Measurements from ENCODE around the gene PIP5K1B.

The PIP5K1B gene

DNA sequence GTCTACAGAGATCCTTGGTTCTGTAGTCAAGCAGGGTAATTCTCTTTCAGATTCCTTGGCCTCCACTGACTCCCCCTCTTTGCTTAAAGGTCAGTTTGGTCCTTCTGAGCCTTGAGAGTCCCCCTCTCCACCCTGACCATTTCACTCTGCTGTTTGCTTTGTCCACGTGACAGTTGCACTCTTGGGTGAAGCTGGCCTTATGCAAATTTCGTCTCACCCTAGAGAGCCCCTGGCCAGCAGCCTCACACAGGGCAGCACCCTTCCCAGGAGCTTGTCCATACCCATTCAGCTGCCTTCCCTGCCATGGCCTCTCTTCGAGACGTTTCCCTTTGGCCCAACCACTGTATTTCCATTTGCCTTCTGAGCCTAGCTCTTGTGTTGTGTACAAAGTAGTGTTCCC, 245.1 kb downstream of the PIP5K1B start:
- H3K4me3 ChIP-seq (ENCODE audit: low read length, poor library complexity, severe bottlenecking), result no peak overlapping the region
- H3K9me2 ChIP-seq (replicated peaks; ENCODE audit: low read depth, low read length), result no peaks in the 10 kb centered on the region
- H2AFZ ChIP-seq (ENCODE audit: low read length), result no peak overlapping the region
- no peak overlapping the region for H3K9ac ChIP-seq (ENCODE audit: low read depth, low read length, poor library complexity, severe bottlenecking)
- H4K20me1 ChIP-seq (ENCODE audit: insufficient read depth, low read length, poor library complexity, severe bottlenecking), result no peaks in the 10 kb centered on the region
- no peaks in the 10 kb centered on the region for H3K79me2 ChIP-seq (ENCODE audit: insufficient read depth, low read length)
- no peaks in the 10 kb centered on the region for H3K36me3 ChIP-seq (ENCODE audit: insufficient read depth, low read length)
- H3K9me3 ChIP-seq (ENCODE audit: insufficient read depth, low read depth, low read length), result no peaks in the 10 kb centered on the region
- H3K27me3 ChIP-seq (ENCODE audit: insufficient read depth, low read length, poor library complexity, severe bottlenecking), result no peaks in the 10 kb centered on the region
- TF ChIP-seq, protein P1, sequence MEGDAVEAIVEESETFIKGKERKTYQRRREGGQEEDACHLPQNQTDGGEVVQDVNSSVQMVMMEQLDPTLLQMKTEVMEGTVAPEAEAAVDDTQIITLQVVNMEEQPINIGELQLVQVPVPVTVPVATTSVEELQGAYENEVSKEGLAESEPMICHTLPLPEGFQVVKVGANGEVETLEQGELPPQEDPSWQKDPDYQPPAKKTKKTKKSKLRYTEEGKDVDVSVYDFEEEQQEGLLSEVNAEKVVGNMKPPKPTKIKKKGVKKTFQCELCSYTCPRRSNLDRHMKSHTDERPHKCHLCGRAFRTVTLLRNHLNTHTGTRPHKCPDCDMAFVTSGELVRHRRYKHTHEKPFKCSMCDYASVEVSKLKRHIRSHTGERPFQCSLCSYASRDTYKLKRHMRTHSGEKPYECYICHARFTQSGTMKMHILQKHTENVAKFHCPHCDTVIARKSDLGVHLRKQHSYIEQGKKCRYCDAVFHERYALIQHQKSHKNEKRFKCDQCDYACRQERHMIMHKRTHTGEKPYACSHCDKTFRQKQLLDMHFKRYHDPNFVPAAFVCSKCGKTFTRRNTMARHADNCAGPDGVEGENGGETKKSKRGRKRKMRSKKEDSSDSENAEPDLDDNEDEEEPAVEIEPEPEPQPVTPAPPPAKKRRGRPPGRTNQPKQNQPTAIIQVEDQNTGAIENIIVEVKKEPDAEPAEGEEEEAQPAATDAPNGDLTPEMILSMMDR (conservative IDR thresholded peaks at IDR 0.05; ENCODE audit: low read length), result no peak
- TF ChIP-seq EZH2phosphoT487 (IDR thresholded peaks at IDR 0.05; ENCODE audit: borderline replicate concordance), result no peak
- H3F3A ChIP-seq (ENCODE audit: low read depth), result no peaks in the 10 kb centered on the region
- peaks cover 20% of the 10 kb centered on the region for H3K4me1 ChIP-seq (ENCODE audit: insufficient read depth, low read length, poor library complexity, severe bottlenecking)
- no peak overlapping the region for H3K4me2 ChIP-seq (ENCODE audit: low read depth, low read length, poor library complexity, severe bottlenecking)

- TF ChIP-seq, protein P1 (conservative IDR thresholded peaks at IDR 0.05; ENCODE audit: low read length), result no peak
- TF ChIP-seq EZH2phosphoT487 (IDR thresholded peaks at IDR 0.05; ENCODE audit: borderline replicate concordance), result no peak
Observed at GRCh38 chr9:68950689-68951088, 245.6 kb downstream of the PIP5K1B start.

GRCh38 chr9:68951879-68952659, 247.0 kb downstream of the PIP5K1B start:
- no peaks in the 10 kb centered on the region for H3K27me3 ChIP-seq (ENCODE audit: insufficient read depth, low read length, poor library complexity, severe bottlenecking)
- no peak overlapping the region for H3K4me2 ChIP-seq (ENCODE audit: low read depth, low read length, poor library complexity, severe bottlenecking)
- no peaks in the 10 kb centered on the region for H3K36me3 ChIP-seq (ENCODE audit: insufficient read depth, low read length)
- H3F3A ChIP-seq (ENCODE audit: low read depth), result no peaks in the 10 kb centered on the region
- TF ChIP-seq EZH2phosphoT487 (IDR thresholded peaks at IDR 0.05; ENCODE audit: borderline replicate concordance), result no peak
- TF ChIP-seq, protein P1 (conservative IDR thresholded peaks at IDR 0.05; ENCODE audit: low read length), result no peak
- no peak overlapping the region for H3K9ac ChIP-seq (ENCODE audit: low read depth, low read length, poor library complexity, severe bottlenecking)
- no peak overlapping the region for H2AFZ ChIP-seq (ENCODE audit: low read length)
- no peaks in the 10 kb centered on the region for H4K20me1 ChIP-seq (ENCODE audit: insufficient read depth, low read length, poor library complexity, severe bottlenecking)
- H3K79me2 ChIP-seq (ENCODE audit: insufficient read depth, low read length), result no peaks in the 10 kb centered on the region
- no peak overlapping the region for H3K4me3 ChIP-seq (ENCODE audit: low read length, poor library complexity, severe bottlenecking)
- peaks cover 39% of the 10 kb centered on the region for H3K4me1 ChIP-seq (ENCODE audit: insufficient read depth, low read length, poor library complexity, severe bottlenecking)
- no peaks in the 10 kb centered on the region for H3K9me2 ChIP-seq (replicated peaks; ENCODE audit: low read depth, low read length)
- H3K9me3 ChIP-seq (ENCODE audit: insufficient read depth, low read depth, low read length), result no peaks in the 10 kb centered on the region

More at GRCh38 chr9:68950689-68951088, 245.6 kb downstream of the PIP5K1B start:
- Histone ChIP-seq H3K4me3 (ENCODE audit: low read length, poor library complexity, severe bottlenecking) (no peak overlapping the region), H3K79me2 (ENCODE audit: insufficient read depth, low read length) (no peaks in the 10 kb centered on the region), H3F3A (ENCODE audit: low read depth) (no peaks in the 10 kb centered on the region), H3K36me3 (ENCODE audit: insufficient read depth, low read length) (no peaks in the 10 kb centered on the region), H3K4me2 (ENCODE audit: low read depth, low read length, poor library complexity, severe bottlenecking) (no peak overlapping the region), H3K9me3 (ENCODE audit: insufficient read depth, low read depth, low read length) (no peaks in the 10 kb centered on the region), H3K27me3 (ENCODE audit: insufficient read depth, low read length, poor library complexity, severe bottlenecking) (no peaks in the 10 kb centered on the region), H4K20me1 (ENCODE audit: insufficient read depth, low read length, poor library complexity, severe bottlenecking) (no peaks in the 10 kb centered on the region), H3K9ac (ENCODE audit: low read depth, low read length, poor library complexity, severe bottlenecking) (no peak overlapping the region), H3K9me2 (replicated peaks; ENCODE audit: low read depth, low read length) (no peaks in the 10 kb centered on the region), H3K4me1 (ENCODE audit: insufficient read depth, low read length, poor library complexity, severe bottlenecking) (peaks cover 26% of the 10 kb centered on the region), H2AFZ (ENCODE audit: low read length) (no peak overlapping the region)

Measured in Loucy (cell line).